SK-N-SH treated with all-trans-retinoic acid at 6 μM for 48 hours (cell line): ENCODE results near the gene NUDT21.

ENCODE experiments used
- ATAC-seq: fragments of 200-7000 bp; cut with Tn5 transposase; 3 replicates; pipeline ENCODE4 v1.9.1; 2020; ENCODE audit warnings: mild to moderate bottlenecking, moderate library complexity
- CREB5 ChIP-seq: fragments of 250-450 bp; sonication (Bioruptor Pico); IDR thresholded peaks from 2 replicates; pipeline ENCODE4 v1.5.1; 2020; ENCODE audit warnings: low read depth, mild to moderate bottlenecking, moderate library complexity
- CSRNP3 ChIP-seq: fragments of 250-450 bp; sonication (Bioruptor Pico); IDR thresholded peaks from 2 replicates; pipeline ENCODE4 v1.5.1; 2021; ENCODE audit warnings: mild to moderate bottlenecking, moderate library complexity
- ISL1 ChIP-seq: fragments of 250-450 bp; sonication (Bioruptor Pico); IDR thresholded peaks from 2 replicates; pipeline ENCODE4 v2.1.2; 2022; ENCODE audit warnings: mild to moderate bottlenecking, moderate library complexity
- OSR1 ChIP-seq: fragments of 250-450 bp; sonication (Bioruptor Pico); IDR thresholded peaks from 2 replicates; pipeline ENCODE4 v1.8.0; 2022; ENCODE audit warnings: moderate library complexity, mild to moderate bottlenecking, inconsistent platforms
- PATZ1 ChIP-seq: fragments of 250-450 bp; sonication (Bioruptor Pico); IDR thresholded peaks from 2 replicates; pipeline ENCODE4 v1.8.0; 2020; ENCODE audit warnings: mild to moderate bottlenecking, moderate library complexity, borderline replicate concordance
- POU6F1 ChIP-seq: fragments of 250-450 bp; sonication (Bioruptor Pico); IDR thresholded peaks from 2 replicates; pipeline ENCODE4 v1.8.0; 2021; ENCODE audit warnings: low read depth, mild to moderate bottlenecking, moderate library complexity, borderline replicate concordance
- PPARA ChIP-seq: fragments of 250-450 bp; sonication (Bioruptor Pico); IDR thresholded peaks from 2 replicates; pipeline ENCODE4 v1.5.0; 2020; ENCODE audit warnings: mild to moderate bottlenecking, borderline replicate concordance
- SNAI2 ChIP-seq: fragments of 250-450 bp; sonication (Bioruptor Pico); IDR thresholded peaks from 2 replicates; pipeline ENCODE4 v1.5.0; 2020; ENCODE audit warnings: mild to moderate bottlenecking, moderate library complexity
- TCF4 ChIP-seq: fragments of 250-450 bp; sonication (Bioruptor Pico); IDR thresholded peaks from 2 replicates; pipeline ENCODE4 v1.8.0; 2021; ENCODE audit warnings: mild to moderate bottlenecking, moderate library complexity, borderline replicate concordance
- TOX ChIP-seq: fragments of 250-450 bp; sonication (Bioruptor Pico); IDR thresholded peaks from 2 replicates; pipeline ENCODE4 v1.8.0; 2021; ENCODE audit warnings: mild to moderate bottlenecking, moderate library complexity, borderline replicate concordance
- TSHZ2 ChIP-seq: fragments of 250-450 bp; sonication (Bioruptor Pico); IDR thresholded peaks from 2 replicates; pipeline ENCODE4 v1.5.0; 2020; ENCODE audit warnings: mild to moderate bottlenecking, moderate library complexity
- ZC3H10 ChIP-seq: fragments of 250-450 bp; sonication (Bioruptor Pico); IDR thresholded peaks from 2 replicates; pipeline ENCODE4 v1.5.1; 2021; ENCODE audit warnings: mild to moderate bottlenecking, moderate library complexity
- ZFP30 ChIP-seq: fragments of 450-650 bp; formaldehyde crosslinking; IDR thresholded peaks from 2 replicates; pipeline ENCODE4 v1.5.0; 2022; ENCODE audit warnings: mild to moderate bottlenecking, moderate library complexity
- ZNF565 ChIP-seq: fragments of 450-650 bp; formaldehyde crosslinking; conservative IDR thresholded peaks from 2 replicates; pipeline ENCODE4 v1.5.0; 2020; ENCODE audit warnings: low read depth, mild to moderate bottlenecking, moderate library complexity
- ZNF70 ChIP-seq: fragments of 450-650 bp; formaldehyde crosslinking; IDR thresholded peaks from 2 replicates; pipeline ENCODE4 v1.5.0; 2020; ENCODE audit warnings: mild to moderate bottlenecking, moderate library complexity
- ZNF8 ChIP-seq: fragments of 450-650 bp; formaldehyde crosslinking; IDR thresholded peaks from 2 replicates; pipeline ENCODE4 v1.5.0; 2020; ENCODE audit warnings: mild to moderate bottlenecking, moderate library complexity

Gene NUDT21

GRCh38 chr16:56469748-56470147 is 18.6 kb upstream of the NUDT21 start:
- ATAC-seq, result no peak
- TF ChIP-seq POU6F1 (CRISPR knock-in tag) (no peak), TSHZ2 (CRISPR knock-in tag) (no peak), CREB5 (CRISPR knock-in tag) (no peak), ZC3H10 (CRISPR knock-in tag) (no peak), ZNF70 (CRISPR knock-in tag) (no peak), PPARA (CRISPR knock-in tag) (no peak), TOX (CRISPR knock-in tag) (no peak), SNAI2 (CRISPR knock-in tag) (no peak)

GRCh38 chr16:56468800-56469199 is 17.7 kb upstream of the NUDT21 start:
- TF ChIP-seq OSR1 (CRISPR knock-in tag) (no peak), ISL1 (CRISPR knock-in tag) (no peak), ZNF565 (CRISPR knock-in tag) (no peak)
- ATAC-seq, result no peak

GRCh38 chr16:56466344-56466743 is 15.2 kb upstream of the NUDT21 start:
- no peak for ATAC-seq
- no peak for TF ChIP-seq TOX (CRISPR knock-in tag)
- TF ChIP-seq POU6F1 (CRISPR knock-in tag), result no peak
- TF ChIP-seq TCF4 (CRISPR knock-in tag), result no peak

GRCh38 chr16:56463153-56463552 is 12.0 kb upstream of the NUDT21 start:
- TF ChIP-seq PATZ1 (CRISPR knock-in tag), result no peak
- TF ChIP-seq CREB5 (CRISPR knock-in tag), result no peak
- no peak for TF ChIP-seq ZNF70 (CRISPR knock-in tag)
- TF ChIP-seq TOX (CRISPR knock-in tag), result no peak
- TF ChIP-seq ZFP30 (CRISPR knock-in tag), result no peak
- no peak for TF ChIP-seq CSRNP3 (CRISPR knock-in tag)
- TF ChIP-seq ZNF8 (CRISPR knock-in tag), result no peak
- no peak for TF ChIP-seq TSHZ2 (CRISPR knock-in tag)
- no peak for ATAC-seq
